Immature natural killer cell (primary cell): Measurements from ENCODE around the gene AKAP13. TPM values are rescaled to one million over a fixed set of nuclear protein-coding genes. Genes with fewer than 3 reads are reported as not detected.
"Not testable (repeated sequence)": the region's sequence is repeated elsewhere in the genome, so short reads cannot be mapped to it uniquely, and the experiment has no call there.

Experiments used
- DNase-seq, 3 donors: peaks; one replicate each; pipeline ENCODE4 v3.0.0; 2022; ENCODE audit warnings: mixed read lengths in 1 of 3
- H3K27ac Mint-ChIP-seq, 6 donors: one replicate each; pipeline ENCODE4 v1.8.0; 2020; ENCODE audit warnings: mixed read lengths in 6 of 6, mild to moderate bottlenecking in 5 of 6, inconsistent platforms in 4 of 6, moderate library complexity in 3 of 6
- H3K27me3 Mint-ChIP-seq, 3 donors: one replicate each; pipeline ENCODE4 v1.8.0; 2020 to 2021; ENCODE audit warnings: low read depth in 3 of 3, mild to moderate bottlenecking in 3 of 3, mixed read lengths in 3 of 3, moderate library complexity in 3 of 3, inconsistent platforms in 1 of 3
- H3K36me3 Mint-ChIP-seq, 3 donors: one replicate each; pipeline ENCODE4 v1.8.0; 2020; ENCODE audit warnings: mixed read lengths in 3 of 3, inconsistent platforms in 2 of 3, mild to moderate bottlenecking in 2 of 3
- H3K4me1 Mint-ChIP-seq, 2 donors: one replicate each; pipeline ENCODE4 v1.8.0; 2020; ENCODE audit warnings: inconsistent platforms in 2 of 2, mild to moderate bottlenecking in 2 of 2, mixed read lengths in 2 of 2, moderate library complexity in 1 of 2
- H3K4me3 Mint-ChIP-seq, 5 donors: one replicate each; pipeline ENCODE4 v1.8.0; 2020; ENCODE audit warnings: mild to moderate bottlenecking in 5 of 5, mixed read lengths in 5 of 5, inconsistent platforms in 3 of 5, moderate library complexity in 3 of 5
- H3K9me3 Mint-ChIP-seq, 6 donors: one replicate each; pipeline ENCODE4 v1.8.0; 2020; ENCODE audit warnings: mild to moderate bottlenecking in 6 of 6, mixed read lengths in 6 of 6, inconsistent platforms in 4 of 6, moderate library complexity in 3 of 6
- polyA plus RNA-seq, 3 donors: library from polyadenylated mRNA; unstranded; fragments of 300-500 nt; fragmentation: Illumina TruSeq; gene quantifications; one replicate each; pipeline ENCODE4 v1.2.3, GENCODE V29; 2021

Gene AKAP13
- polyA plus RNA-seq, 3 donors from 2014 or later: 104 to 327 (median 112) TPM

GRCh38 chr15:85344653-85345114, 35.7 kb upstream of the AKAP13 start:
- not testable (repeated sequence) for H3K27ac Mint-ChIP-seq, H3K36me3 Mint-ChIP-seq, H3K4me3 Mint-ChIP-seq, H3K9me3 Mint-ChIP-seq, DNase-seq, H3K27me3 Mint-ChIP-seq
- H3K4me1 Mint-ChIP-seq: peaks cover 8 to 14% of the 10 kb centered on the region in 2 donors

- not testable (repeated sequence) for H3K27me3 Mint-ChIP-seq, H3K4me3 Mint-ChIP-seq, DNase-seq, H3K9me3 Mint-ChIP-seq, H3K36me3 Mint-ChIP-seq, H3K27ac Mint-ChIP-seq
- peaks cover 8 to 14% of the 10 kb centered on the region in 2 donors for H3K4me1 Mint-ChIP-seq
Observed at GRCh38 chr15:85345196-85345918, 35.0 kb upstream of the AKAP13 start.

- not testable (repeated sequence) for H3K27ac Mint-ChIP-seq, H3K4me3 Mint-ChIP-seq, H3K36me3 Mint-ChIP-seq, H3K9me3 Mint-ChIP-seq, DNase-seq, H3K27me3 Mint-ChIP-seq
- H3K4me1 Mint-ChIP-seq: peaks cover 8 to 14% of the 10 kb centered on the region in 2 donors
Observed at GRCh38 chr15:85346462-85347084, 33.8 kb upstream of the AKAP13 start.

- not testable (repeated sequence) for H3K27me3 Mint-ChIP-seq, H3K27ac Mint-ChIP-seq, H3K36me3 Mint-ChIP-seq, DNase-seq, H3K9me3 Mint-ChIP-seq, H3K4me3 Mint-ChIP-seq
- H3K4me1 Mint-ChIP-seq: peaks cover 8 to 14% of the 10 kb centered on the region in 2 donors
Observed at GRCh38 chr15:85347264-85348047, 32.9 kb upstream of the AKAP13 start.

GRCh38 chr15:85348048-85348766, 32.2 kb upstream of the AKAP13 start:
- H3K4me3 Mint-ChIP-seq, H3K27me3 Mint-ChIP-seq, H3K36me3 Mint-ChIP-seq, H3K27ac Mint-ChIP-seq, H3K9me3 Mint-ChIP-seq: not testable (repeated sequence)
- peak; percentile 23 to 40 (median 26) for DNase-seq
- peaks cover 8 to 14% of the 10 kb centered on the region in 2 donors for H3K4me1 Mint-ChIP-seq

- H3K4me3 Mint-ChIP-seq, DNase-seq, H3K27me3 Mint-ChIP-seq, H3K9me3 Mint-ChIP-seq, H3K36me3 Mint-ChIP-seq, H3K27ac Mint-ChIP-seq: not testable (repeated sequence)
- H3K4me1 Mint-ChIP-seq: peaks cover 8 to 14% of the 10 kb centered on the region in 2 donors
Observed at GRCh38 chr15:85349062-85349461, 31.3 kb upstream of the AKAP13 start.

- no peak overlapping the region for H3K4me3 Mint-ChIP-seq
- peaks cover 0 to 4% (median 0%) of the 10 kb centered on the region in 3 donors for H3K27me3 Mint-ChIP-seq
- H3K9me3 Mint-ChIP-seq: no peaks in the 10 kb centered on the region
- DNase-seq: no peak
- H3K27ac Mint-ChIP-seq: no peak overlapping the region
- H3K36me3 Mint-ChIP-seq: no peaks in the 10 kb centered on the region
- peaks cover 8 to 14% of the 10 kb centered on the region in 2 donors for H3K4me1 Mint-ChIP-seq
Observed at GRCh38 chr15:85350395-85350794, 30.0 kb upstream of the AKAP13 start.

- not testable (repeated sequence) for H3K9me3 Mint-ChIP-seq, H3K27ac Mint-ChIP-seq, H3K36me3 Mint-ChIP-seq, DNase-seq, H3K4me3 Mint-ChIP-seq, H3K27me3 Mint-ChIP-seq
- H3K4me1 Mint-ChIP-seq: peaks cover 8 to 14% of the 10 kb centered on the region in 2 donors
Observed at GRCh38 chr15:85351501-85351900, 28.9 kb upstream of the AKAP13 start.

- no peak for DNase-seq
- peaks cover 0 to 4% (median 0%) of the 10 kb centered on the region in 3 donors for H3K27me3 Mint-ChIP-seq
- no peak overlapping the region for H3K4me3 Mint-ChIP-seq
- H3K9me3 Mint-ChIP-seq: no peaks in the 10 kb centered on the region
- H3K4me1 Mint-ChIP-seq: peaks cover 8 to 14% of the 10 kb centered on the region in 2 donors
- no peaks in the 10 kb centered on the region for H3K36me3 Mint-ChIP-seq
- H3K27ac Mint-ChIP-seq: no peak overlapping the region
Observed at GRCh38 chr15:85351965-85352364, 28.4 kb upstream of the AKAP13 start.

GRCh38 chr15:85353516-85353915, 26.9 kb upstream of the AKAP13 start:
- Mint-ChIP-seq H3K36me3 (no peaks in the 10 kb centered on the region), H3K9me3 (no peaks in the 10 kb centered on the region), H3K27ac (no peak overlapping the region)

GRCh38 chr15:85354461-85354860, 25.9 kb upstream of the AKAP13 start:
- Mint-ChIP-seq H3K36me3 (no peaks in the 10 kb centered on the region), H3K9me3 (no peaks in the 10 kb centered on the region), H3K27me3 (peaks cover 0 to 4% (median 0%) of the 10 kb centered on the region in 3 donors), H3K4me1 (no peaks in the 10 kb centered on the region), H3K27ac (no peak overlapping the region), H3K4me3 (no peak overlapping the region)
- DNase-seq: no peak

More at GRCh38 chr15:85353516-85353915, 26.9 kb upstream of the AKAP13 start:
- DNase-seq: no peak
- H3K27me3 Mint-ChIP-seq: peaks cover 0 to 4% (median 0%) of the 10 kb centered on the region in 3 donors
- H3K4me3 Mint-ChIP-seq: no peak overlapping the region
- H3K4me1 Mint-ChIP-seq: peaks cover 0 to 3% of the 10 kb centered on the region in 2 donors

- no peak for DNase-seq
- H3K27me3 Mint-ChIP-seq: peaks cover 0 to 4% (median 0%) of the 10 kb centered on the region in 3 donors
Observed at GRCh38 chr15:85354948-85355347, 25.5 kb upstream of the AKAP13 start.

GRCh38 chr15:85356276-85356675, 24.1 kb upstream of the AKAP13 start:
- Mint-ChIP-seq H3K27ac (no peak overlapping the region), H3K4me3 (no peak overlapping the region), H3K36me3 (no peaks in the 10 kb centered on the region), H3K27me3 (peaks cover 0 to 4% (median 0%) of the 10 kb centered on the region in 3 donors), H3K4me1 (no peaks in the 10 kb centered on the region), H3K9me3 (no peaks in the 10 kb centered on the region)
- no peak for DNase-seq

More at GRCh38 chr15:85354948-85355347, 25.5 kb upstream of the AKAP13 start:
- no peaks in the 10 kb centered on the region for H3K4me1 Mint-ChIP-seq
- H3K4me3 Mint-ChIP-seq: no peak overlapping the region
- no peaks in the 10 kb centered on the region for H3K36me3 Mint-ChIP-seq
- no peaks in the 10 kb centered on the region for H3K9me3 Mint-ChIP-seq
- H3K27ac Mint-ChIP-seq: no peak overlapping the region
